Hepatocyte (in vitro differentiated cells): ENCODE data around the gene RIMS1. TPM values are rescaled to one million over a fixed set of nuclear protein-coding genes. Genes with fewer than 3 reads are reported as not detected.

Source experiments
- DNase-seq: peaks from one replicate; pipeline ENCODE4 v3.0.0-alpha.2; 2016; ENCODE audit warnings: low spot score
- H2AFZ ChIP-seq: fragments of 200-600 bp; sonication (generic); 2 replicates; pipeline ENCODE4 v1.6.0; 2016; ENCODE audit warnings: antibody characterized with exemption, mild to moderate bottlenecking
- H3K27ac ChIP-seq: fragments of 200-600 bp; sonication (generic); 2 replicates; pipeline ENCODE4 v1.5.1; 2016; ENCODE audit warnings: mild to moderate bottlenecking
- H3K27me3 ChIP-seq: fragments of 200-600 bp; sonication (generic); 2 replicates; pipeline ENCODE4 v1.6.1; 2016
- H3K36me3 ChIP-seq: fragments of 200-600 bp; sonication (generic); replicated peaks from 2 replicates; pipeline ENCODE4 v1.5.1; 2016; ENCODE audit warnings: low read depth; ENCODE audit not compliant: insufficient read depth
- H3K4me1 ChIP-seq: fragments of 200-600 bp; sonication (generic); 2 replicates; pipeline ENCODE4 v1.5.1; 2016; ENCODE audit warnings: mild to moderate bottlenecking, moderate library complexity; ENCODE audit not compliant: insufficient read depth
- H3K4me2 ChIP-seq: fragments of 200-600 bp; sonication (generic); 2 replicates; pipeline ENCODE4 v1.6.0; 2016
- H3K4me3 ChIP-seq: fragments of 200-600 bp; sonication (generic); 2 replicates; pipeline ENCODE4 v1.5.1; 2016; ENCODE audit warnings: mild to moderate bottlenecking
- H3K79me2 ChIP-seq: fragments of 200-600 bp; sonication (generic); 2 replicates; pipeline ENCODE4 v1.6.0; 2017; ENCODE audit warnings: mild to moderate bottlenecking
- H3K9me2 ChIP-seq: fragments of 200-600 bp; sonication (generic); replicated peaks from 2 replicates; pipeline ENCODE4 v1.6.0; 2017; ENCODE audit warnings: mild to moderate bottlenecking; ENCODE audit not compliant: insufficient read depth
- H3K9me3 ChIP-seq: fragments of 200-600 bp; sonication (generic); 2 replicates; pipeline ENCODE4 v1.5.1; 2016; ENCODE audit warnings: low read depth, mild to moderate bottlenecking
- H4K20me1 ChIP-seq: fragments of 200-600 bp; sonication (generic); 2 replicates; pipeline ENCODE4 v1.6.0; 2016; ENCODE audit warnings: mild to moderate bottlenecking; ENCODE audit not compliant: insufficient read depth, poor library complexity, severe bottlenecking
- CTCF ChIP-seq: fragments of 200-600 bp; sonication (generic); IDR thresholded peaks from 2 replicates; pipeline ENCODE4 v1.5.1; 2016; ENCODE audit warnings: antibody characterized with exemption, mild to moderate bottlenecking; ENCODE audit not compliant: poor library complexity
- EZH2 ChIP-seq: fragments of 200-600 bp; sonication (generic); IDR thresholded peaks from 2 replicates; pipeline ENCODE4 v1.6.1; 2016; ENCODE audit warnings: antibody characterized with exemption, mild to moderate bottlenecking, borderline replicate concordance
- EZH2phosphoT487 ChIP-seq: fragments of 200-600 bp; sonication (generic); IDR thresholded peaks from one replicate; pipeline ENCODE4 v1.6.1; 2018; ENCODE audit warnings: antibody characterized with exemption, mild to moderate bottlenecking, low read depth, moderate library complexity; ENCODE audit not compliant: unreplicated experiment, severe bottlenecking
- WGBS: methylation state at CpG from one replicate; pipeline ENCODE4 v1.1.6; 2016; ENCODE audit warnings: low lambda C conversion rate; ENCODE audit errors: missing lambda C conversion rate; 5-methylcytosine and 5-hydroxymethylcytosine counted together
- polyA plus RNA-seq: library from polyadenylated mRNA; unstranded; fragments of >200 nt; fragmentation: Nextera tagmentation; extraction: Ambion mirVana; gene quantifications from 2 replicates; pipeline ENCODE4 v1.2.1, GENCODE V29; 2016
- total RNA-seq: library from RNA; depleted of rRNA; stranded (reverse); fragments of >200 nt; gene quantifications from 2 replicates; pipeline ENCODE4 v1.2.3, GENCODE V29; 2014

RIMS1 gene
- total and polyA plus RNA-seq, 2 experiments from 2014 or later: 0.45 to 5.5 TPM

GRCh38 chr6:71983131-71983530, 96.8 kb downstream of the RIMS1 start:
- no peaks in the 10 kb centered on the region for H3K36me3 ChIP-seq
- 93% methylated on average over 1 of the region's 1 CpG for WGBS
- no peak overlapping the region for H2AFZ ChIP-seq
- H3K27me3 ChIP-seq: no peaks in the 10 kb centered on the region
- no peaks in the 10 kb centered on the region for H3K9me3 ChIP-seq
- H4K20me1 ChIP-seq: no peaks in the 10 kb centered on the region
- H3K4me1 ChIP-seq: no peaks in the 10 kb centered on the region
- no peak overlapping the region for H3K27ac ChIP-seq
- no peak for DNase-seq
- no peak for TF ChIP-seq CTCF
- no peak for TF ChIP-seq EZH2
- no peak for TF ChIP-seq EZH2phosphoT487
- H3K79me2 ChIP-seq: no peaks in the 10 kb centered on the region
- H3K4me3 ChIP-seq: no peak overlapping the region
- no peaks in the 10 kb centered on the region for H3K9me2 ChIP-seq
- H3K4me2 ChIP-seq: no peak overlapping the region

GRCh38 chr6:71994705-71995271, 108.4 kb downstream of the RIMS1 start:
- TF ChIP-seq EZH2 (no peak), EZH2phosphoT487 (no peak), CTCF (no peak)
- no peaks in the 10 kb centered on the region for H3K4me1 ChIP-seq
- DNase-seq: no peak
- no peak overlapping the region for H3K27ac ChIP-seq
- H3K79me2 ChIP-seq: no peaks in the 10 kb centered on the region
- no peaks in the 10 kb centered on the region for H3K9me2 ChIP-seq
- WGBS: 83% methylated on average over 1 of the region's 1 CpG
- H3K4me2 ChIP-seq: no peak overlapping the region
- H4K20me1 ChIP-seq: no peaks in the 10 kb centered on the region
- no peak overlapping the region for H3K4me3 ChIP-seq
- no peaks in the 10 kb centered on the region for H3K27me3 ChIP-seq
- H2AFZ ChIP-seq: no peak overlapping the region
- no peaks in the 10 kb centered on the region for H3K36me3 ChIP-seq
- no peaks in the 10 kb centered on the region for H3K9me3 ChIP-seq

GRCh38 chr6:71997341-71997740, 111.0 kb downstream of the RIMS1 start:
- WGBS: 86% methylated on average over 1 of the region's 1 CpG
- TF ChIP-seq EZH2: no peak
- TF ChIP-seq EZH2phosphoT487: no peak
- no peak for TF ChIP-seq CTCF
- Histone ChIP-seq H2AFZ (no peak overlapping the region), H3K4me1 (no peaks in the 10 kb centered on the region), H3K79me2 (no peaks in the 10 kb centered on the region), H3K4me3 (no peak overlapping the region), H4K20me1 (no peaks in the 10 kb centered on the region), H3K27me3 (no peaks in the 10 kb centered on the region), H3K27ac (no peak overlapping the region), H3K9me2 (no peaks in the 10 kb centered on the region), H3K4me2 (no peak overlapping the region), H3K36me3 (no peaks in the 10 kb centered on the region), H3K9me3 (no peaks in the 10 kb centered on the region)
- DNase-seq: no peak
